Neural cell (in vitro differentiated cells): Measurements from ENCODE around the gene SRD5A1.

ENCODE experiments used
- EP300 ChIP-seq: fragments of 450-650 bp; conservative IDR thresholded peaks from 2 replicates; pipeline ENCODE4 v1.6.1; 2014; ENCODE audit warnings: antibody characterized with exemption, mild to moderate bottlenecking, moderate library complexity; ENCODE audit not compliant: poor library complexity, severe bottlenecking
- EZH2 ChIP-seq: fragments of 200-600, 300-800 bp; shearing (Covaris generic), sonication (generic); IDR thresholded peaks from 2 replicates; pipeline ENCODE4 v1.6.1; 2014; ENCODE audit warnings: antibody characterized with exemption, low read length, borderline replicate concordance, mild to moderate bottlenecking; ENCODE audit not compliant: insufficient read depth, poor library complexity, severe bottlenecking
- MXI1 ChIP-seq: fragments of 450-650 bp; conservative IDR thresholded peaks from 2 replicates; pipeline ENCODE4 v1.6.1; 2014; ENCODE audit warnings: antibody characterized with exemption, mild to moderate bottlenecking; ENCODE audit not compliant: poor library complexity, severe bottlenecking
- RAD21 ChIP-seq: fragments of 450-650 bp; conservative IDR thresholded peaks from 2 replicates; pipeline ENCODE4 v1.6.1; 2014; ENCODE audit warnings: antibody characterized with exemption, mild to moderate bottlenecking, moderate library complexity
- TF ChIP-seq, protein P1 (sequence below): fragments of 450-650 bp; IDR thresholded peaks from 2 replicates; pipeline ENCODE4 v1.5.1; 2014; ENCODE audit warnings: antibody characterized with exemption, mild to moderate bottlenecking, moderate library complexity; ENCODE audit not compliant: poor library complexity, severe bottlenecking

DNA sequence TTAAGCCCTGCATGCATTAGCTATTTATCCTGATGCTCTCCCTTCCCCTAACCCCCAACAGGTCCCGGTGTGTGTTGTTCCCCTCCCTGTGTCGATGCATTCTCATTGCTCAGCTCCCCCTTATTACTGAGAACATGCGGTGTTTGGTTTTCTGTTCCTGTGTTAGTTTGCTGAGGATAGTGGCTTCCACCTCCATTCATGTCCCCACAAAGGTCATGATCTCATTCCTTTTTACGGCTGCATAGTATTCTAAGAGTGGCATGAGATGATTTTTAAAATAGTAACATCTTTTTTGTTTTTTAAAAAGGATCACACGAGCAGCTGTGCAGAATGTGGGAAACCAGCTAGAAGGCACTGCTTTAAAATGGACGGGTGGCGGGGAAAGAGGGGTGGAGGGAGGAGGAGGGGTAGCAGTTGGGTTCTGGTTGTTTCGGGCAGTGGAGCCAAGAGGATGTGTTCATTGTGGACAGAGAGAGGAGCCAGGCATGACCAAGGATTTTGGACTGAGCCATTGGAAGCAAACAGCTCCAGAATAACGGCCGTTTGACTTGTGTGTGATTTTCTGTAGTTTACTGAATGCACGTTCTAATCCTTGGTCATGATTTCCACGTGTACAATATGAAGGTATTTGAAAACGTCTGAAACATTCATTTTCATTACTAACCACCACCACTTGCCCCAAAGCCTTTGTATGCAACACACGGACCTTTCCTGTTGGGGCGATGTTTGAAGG, 78.3 kb downstream of the SRD5A1 start:
- TF ChIP-seq, protein P1, sequence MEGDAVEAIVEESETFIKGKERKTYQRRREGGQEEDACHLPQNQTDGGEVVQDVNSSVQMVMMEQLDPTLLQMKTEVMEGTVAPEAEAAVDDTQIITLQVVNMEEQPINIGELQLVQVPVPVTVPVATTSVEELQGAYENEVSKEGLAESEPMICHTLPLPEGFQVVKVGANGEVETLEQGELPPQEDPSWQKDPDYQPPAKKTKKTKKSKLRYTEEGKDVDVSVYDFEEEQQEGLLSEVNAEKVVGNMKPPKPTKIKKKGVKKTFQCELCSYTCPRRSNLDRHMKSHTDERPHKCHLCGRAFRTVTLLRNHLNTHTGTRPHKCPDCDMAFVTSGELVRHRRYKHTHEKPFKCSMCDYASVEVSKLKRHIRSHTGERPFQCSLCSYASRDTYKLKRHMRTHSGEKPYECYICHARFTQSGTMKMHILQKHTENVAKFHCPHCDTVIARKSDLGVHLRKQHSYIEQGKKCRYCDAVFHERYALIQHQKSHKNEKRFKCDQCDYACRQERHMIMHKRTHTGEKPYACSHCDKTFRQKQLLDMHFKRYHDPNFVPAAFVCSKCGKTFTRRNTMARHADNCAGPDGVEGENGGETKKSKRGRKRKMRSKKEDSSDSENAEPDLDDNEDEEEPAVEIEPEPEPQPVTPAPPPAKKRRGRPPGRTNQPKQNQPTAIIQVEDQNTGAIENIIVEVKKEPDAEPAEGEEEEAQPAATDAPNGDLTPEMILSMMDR = no peak
- no peak for TF ChIP-seq EP300
- no peak for TF ChIP-seq EZH2
- TF ChIP-seq MXI1 = no peak
- TF ChIP-seq RAD21 = no peak
